ENCODE measurements around the gene DENND1A.
"Not testable (repeated sequence)": the region's sequence is repeated elsewhere in the genome, so short reads cannot be mapped to it uniquely, and the experiment has no call there.

The DENND1A gene

GRCh38 chr9:123938401-123938800, 8.5 kb upstream of the DENND1A start:
- no peak overlapping the region for H3K4me3 ChIP-seq (ENCODE audit: low read length)
- TF ChIP-seq ZNF274 (IDR thresholded peaks at IDR 0.05; ENCODE audit: low read depth, low read length), result no peak

DNA sequence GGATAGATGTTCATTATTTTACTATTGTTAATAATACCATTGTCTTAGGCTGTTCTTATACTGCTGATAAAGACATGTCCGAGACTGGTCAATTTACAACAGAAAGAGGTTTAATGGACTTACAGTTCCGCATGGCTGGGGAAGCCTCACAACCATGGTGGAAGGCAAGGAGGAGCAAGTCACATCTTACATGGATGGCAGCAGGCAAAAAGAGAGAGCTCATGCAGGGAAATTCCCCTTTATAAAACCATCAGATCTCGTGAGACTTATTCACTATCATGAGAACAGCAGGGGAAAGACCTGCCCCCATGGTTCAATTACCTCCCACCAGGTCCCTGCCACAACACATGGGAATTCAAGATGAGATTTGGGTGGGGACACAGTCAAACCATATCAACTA, 6.6 kb upstream of the DENND1A start:
- not testable (repeated sequence) for H3K4me3 ChIP-seq (ENCODE audit: low read length)

GRCh38 chr9:123933440-123934212, 3.7 kb upstream of the DENND1A start:
- no peak for TF ChIP-seq ZNF274 (IDR thresholded peaks at IDR 0.05; ENCODE audit: low read depth, low read length)
- no peak overlapping the region for H3K4me3 ChIP-seq (ENCODE audit: low read length)

- no peak for TF ChIP-seq ZNF274 (IDR thresholded peaks at IDR 0.05; ENCODE audit: low read depth, low read length)
Measured at GRCh38 chr9:123929177-123929869, 603 bp downstream of the DENND1A start.

GRCh38 chr9:123928533-123929176, 1.3 kb downstream of the DENND1A start:
- TF ChIP-seq ZNF274 (IDR thresholded peaks at IDR 0.05; ENCODE audit: low read depth, low read length), result no peak

More at GRCh38 chr9:123929177-123929869, 603 bp downstream of the DENND1A start:
- peak overlapping the region; percentile 87 for H3K4me3 ChIP-seq (ENCODE audit: low read length)

DNA sequence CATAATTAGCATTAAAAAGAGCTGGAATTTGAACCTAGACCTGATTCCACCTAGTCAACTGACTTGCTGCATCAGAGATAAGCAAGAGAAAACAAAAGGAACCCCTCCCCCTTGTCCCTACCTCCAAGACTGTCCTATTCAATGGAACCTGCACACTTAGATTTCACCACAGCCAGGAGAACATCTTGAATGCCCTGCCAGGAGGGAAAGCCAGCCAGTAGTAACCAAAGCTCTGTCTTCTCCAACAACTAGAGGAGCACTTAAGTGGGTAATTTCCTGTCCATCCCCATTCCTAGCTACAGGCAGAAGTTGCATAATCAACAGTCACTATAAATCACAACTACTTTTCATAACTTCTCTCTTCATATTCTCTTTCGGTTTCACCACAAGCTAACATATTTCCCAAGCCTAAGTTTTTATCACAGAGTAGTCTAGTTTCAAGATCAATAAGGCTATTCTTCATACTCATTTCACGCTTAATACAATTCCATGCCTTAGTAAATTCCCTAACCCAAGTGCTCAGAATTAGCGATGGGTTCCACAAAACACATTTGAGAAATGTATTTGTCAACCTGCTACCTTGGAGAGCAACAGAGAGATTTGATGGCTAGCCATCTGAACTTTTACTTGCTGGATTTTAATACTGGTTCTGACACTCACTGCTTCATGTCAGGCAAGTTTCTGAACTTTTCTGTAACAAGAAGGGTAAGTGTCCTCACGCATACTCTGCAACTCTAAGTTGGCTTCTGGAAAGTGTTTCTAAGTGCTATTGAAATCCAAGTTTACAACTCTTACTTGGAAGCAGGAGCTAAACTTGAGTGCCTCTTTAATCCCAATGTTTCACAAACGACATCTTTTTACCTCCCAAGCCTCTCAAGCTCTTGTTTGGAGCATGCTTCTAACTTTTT, 2.0 kb downstream of the DENND1A start:
- H3K4me3 ChIP-seq (ENCODE audit: low read length), result peak overlapping the region; percentile 87
- TF ChIP-seq ZNF274 (IDR thresholded peaks at IDR 0.05; ENCODE audit: low read depth, low read length), result no peak

More at GRCh38 chr9:123928533-123929176, 1.3 kb downstream of the DENND1A start:
- peak overlapping the region; percentile 87 for H3K4me3 ChIP-seq (ENCODE audit: low read length)

DNA sequence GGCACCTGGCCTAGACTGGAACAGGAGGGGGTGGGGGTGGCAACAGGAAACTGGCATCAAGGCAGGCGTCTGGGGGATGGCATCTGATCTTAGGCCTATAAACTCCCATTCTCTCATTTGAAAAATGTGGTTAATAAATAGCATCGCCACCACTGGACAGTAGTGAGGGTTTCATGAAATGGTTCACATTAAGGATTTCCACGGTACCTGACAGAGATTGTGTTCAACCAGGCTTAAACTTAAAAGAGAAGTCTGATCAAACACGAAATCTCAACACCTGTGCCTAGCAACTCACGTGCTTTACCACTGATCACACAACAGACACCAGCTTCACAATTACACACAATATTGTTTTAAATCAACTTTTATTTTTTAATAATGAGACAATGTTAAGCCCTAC, 3.0 kb downstream of the DENND1A start:
- peak overlapping the region; percentile 87; the same call in 1 of the 2 replicates for H3K4me3 ChIP-seq (ENCODE audit: low read length)
- no peak for TF ChIP-seq ZNF274 (IDR thresholded peaks at IDR 0.05; ENCODE audit: low read depth, low read length)

DNA sequence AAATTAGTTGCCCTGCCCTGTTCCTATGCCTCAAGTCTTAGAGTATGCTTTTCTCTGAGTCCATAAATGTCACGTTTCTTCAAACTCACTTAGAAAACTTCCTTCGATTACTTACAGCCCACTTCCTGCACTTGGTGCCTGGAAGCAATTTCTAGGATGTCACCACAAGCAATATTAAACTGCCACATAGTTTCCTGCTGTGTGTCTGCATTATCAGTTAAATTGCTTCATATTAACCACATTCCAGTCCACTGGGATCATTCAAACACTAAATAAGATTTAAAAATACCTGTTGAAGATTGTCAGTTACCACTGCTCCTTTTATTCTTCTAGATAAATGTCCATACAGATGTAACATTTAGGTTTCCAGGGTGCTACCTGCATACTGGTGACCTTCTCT, 4.1 kb downstream of the DENND1A start:
- no peak for TF ChIP-seq ZNF274 (IDR thresholded peaks at IDR 0.05; ENCODE audit: low read depth, low read length)
- H3K4me3 ChIP-seq (ENCODE audit: low read length), result no peak overlapping the region

DNA sequence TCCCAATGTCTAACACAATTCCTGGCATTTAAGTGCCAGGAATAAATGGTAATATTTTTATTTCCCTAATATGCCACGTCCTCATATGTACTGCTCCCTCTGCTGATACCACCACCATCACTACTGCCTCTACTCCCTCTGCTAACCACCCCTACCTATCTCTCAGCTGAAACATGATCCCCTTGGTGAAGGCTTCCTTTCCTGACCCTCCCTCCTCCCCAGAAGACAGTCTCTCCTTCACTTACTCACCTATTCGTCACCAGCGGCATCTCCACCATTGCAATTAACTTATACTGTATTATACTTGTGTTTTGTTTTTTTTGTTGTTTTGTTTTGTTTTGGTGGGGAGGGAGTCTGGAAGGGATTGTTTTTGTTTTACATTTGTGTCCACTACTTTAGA, 4.8 kb downstream of the DENND1A start:
- TF ChIP-seq ZNF274 (IDR thresholded peaks at IDR 0.05; ENCODE audit: low read depth, low read length), result no peak
- H3K4me3 ChIP-seq (ENCODE audit: low read length), result no peak overlapping the region

DNA sequence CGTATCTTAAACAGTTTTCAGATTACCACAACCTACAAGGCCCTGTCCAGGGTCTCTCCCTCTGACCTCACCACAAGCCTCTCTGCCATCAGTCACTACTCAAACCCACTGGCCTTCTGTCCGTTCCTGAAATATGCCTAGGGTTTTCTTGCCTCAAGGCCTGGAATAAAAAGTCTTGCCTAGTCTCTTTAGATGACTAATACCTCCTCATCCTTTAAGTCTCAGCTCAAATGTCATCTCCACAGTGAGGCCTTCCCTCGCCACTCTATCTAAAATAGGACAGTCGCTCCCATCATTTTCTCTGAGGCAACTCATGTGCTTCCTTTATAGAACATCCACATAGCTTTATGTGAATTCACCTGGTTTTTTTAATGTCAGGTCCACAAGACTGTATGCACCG, 5.2 kb downstream of the DENND1A start:
- no peak for TF ChIP-seq ZNF274 (IDR thresholded peaks at IDR 0.05; ENCODE audit: low read depth, low read length)
- H3K4me3 ChIP-seq (ENCODE audit: low read length), result no peak overlapping the region

DNA sequence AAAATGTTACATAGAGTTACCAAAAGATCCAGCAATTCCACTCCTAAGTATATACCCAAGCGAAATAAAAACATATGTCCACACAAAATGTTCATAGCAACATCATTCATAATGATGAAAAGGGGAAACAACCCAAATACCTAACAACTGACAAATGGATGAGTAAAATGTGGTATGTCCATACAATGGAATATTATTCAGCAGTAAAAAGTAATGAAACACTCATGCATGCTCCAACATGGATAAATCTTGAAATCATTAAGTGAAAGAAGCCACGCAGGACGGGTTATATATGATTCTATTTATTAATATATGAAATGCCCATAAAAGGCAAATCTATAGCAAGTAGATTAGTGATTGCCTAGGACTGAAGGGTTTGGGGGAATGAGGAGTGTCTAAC, 6.0 kb downstream of the DENND1A start:
- no peak for TF ChIP-seq ZNF274 (IDR thresholded peaks at IDR 0.05; ENCODE audit: low read depth, low read length)
- H3K4me3 ChIP-seq (ENCODE audit: low read length), result no peak overlapping the region

- no peak for TF ChIP-seq ZNF274 (IDR thresholded peaks at IDR 0.05; ENCODE audit: low read depth, low read length)
- no peak overlapping the region for H3K4me3 ChIP-seq (ENCODE audit: low read length)
Measured at GRCh38 chr9:123923377-123923776, 6.5 kb downstream of the DENND1A start.

GRCh38 chr9:123922911-123923310, 7.0 kb downstream of the DENND1A start:
- TF ChIP-seq ZNF274 (IDR thresholded peaks at IDR 0.05; ENCODE audit: low read depth, low read length), result no peak
- H3K4me3 ChIP-seq (ENCODE audit: low read length), result no peak overlapping the region

DNA sequence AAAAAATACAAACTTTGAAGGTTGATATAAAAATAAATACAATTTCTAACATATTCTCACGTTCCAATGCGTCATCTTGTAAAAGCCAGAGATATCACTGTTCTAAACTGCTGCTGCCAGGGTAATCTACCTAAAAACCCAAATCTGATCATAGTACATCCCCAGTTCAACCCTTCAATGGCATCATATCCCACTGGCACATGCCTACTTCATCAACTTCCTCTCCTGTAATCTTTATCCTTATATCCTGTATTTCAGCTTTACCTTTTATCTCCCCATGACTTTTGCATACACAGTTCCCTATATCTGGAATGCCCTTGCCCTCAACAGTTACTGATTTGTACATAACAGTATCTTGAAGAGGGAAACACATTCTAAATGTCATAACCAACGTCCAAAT, 7.5 kb downstream of the DENND1A start:
- H3K4me3 ChIP-seq (ENCODE audit: low read length), result no peak overlapping the region
- TF ChIP-seq ZNF274 (IDR thresholded peaks at IDR 0.05; ENCODE audit: low read depth, low read length), result no peak
